ENCODE data around the gene DNAJC15. TPM values are rescaled to one million over a fixed set of nuclear protein-coding genes. Genes with fewer than 3 reads are reported as not detected.

Gene DNAJC15
- total RNA-seq, 1 donor from 2014 or later: 18.8 TPM

GRCh38 chr13:43111559-43112400 lies 88.4 kb downstream of the DNAJC15 start:
- intact Hi-C loops (cut with micrococcal nuclease): no loop called here
- peaks cover 5% of the 10 kb centered on the region for H3K27me3 Mint-ChIP-seq (ENCODE audit: low read depth)
- no peak overlapping the region for H3K4me3 Mint-ChIP-seq (ENCODE audit: low read depth)
- H3K4me1 Mint-ChIP-seq (ENCODE audit: low read depth): no peaks in the 10 kb centered on the region
- H3K9me3 Mint-ChIP-seq: no peaks in the 10 kb centered on the region
- H3K36me3 Mint-ChIP-seq (ENCODE audit: low read depth): peaks cover 7% of the 10 kb centered on the region
- DNase-seq (ENCODE audit: low spot score): no peak
- no peak overlapping the region for H3K27ac Mint-ChIP-seq

GRCh38 chr13:43113603-43114002 lies 90.2 kb downstream of the DNAJC15 start:
- no peak overlapping the region for H3K4me3 Mint-ChIP-seq (ENCODE audit: low read depth)
- no peaks in the 10 kb centered on the region for H3K4me1 Mint-ChIP-seq (ENCODE audit: low read depth)
- no peak overlapping the region for H3K27ac Mint-ChIP-seq
- intact Hi-C loops (cut with micrococcal nuclease): no loop called here
- peaks cover 8% of the 10 kb centered on the region for H3K27me3 Mint-ChIP-seq (ENCODE audit: low read depth)
- no peaks in the 10 kb centered on the region for H3K36me3 Mint-ChIP-seq (ENCODE audit: low read depth)
- no peak for DNase-seq (ENCODE audit: low spot score)
- H3K9me3 Mint-ChIP-seq: no peaks in the 10 kb centered on the region

- no peak overlapping the region for H3K4me3 Mint-ChIP-seq (ENCODE audit: low read depth)
- intact Hi-C loops (cut with micrococcal nuclease): no loop called here
- no peaks in the 10 kb centered on the region for H3K9me3 Mint-ChIP-seq
These were observed 91.1 kb downstream of the DNAJC15 start for GRCh38 chr13:43114504-43114903.

GRCh38 chr13:43115141-43115540 lies 91.8 kb downstream of the DNAJC15 start:
- Mint-ChIP-seq H3K27ac (no peak overlapping the region), H3K4me3 (ENCODE audit: low read depth) (no peak overlapping the region), H3K27me3 (ENCODE audit: low read depth) (peaks cover 9% of the 10 kb centered on the region), H3K4me1 (ENCODE audit: low read depth) (no peaks in the 10 kb centered on the region), H3K9me3 (no peaks in the 10 kb centered on the region), H3K36me3 (ENCODE audit: low read depth) (no peaks in the 10 kb centered on the region)
- intact Hi-C loops (cut with micrococcal nuclease): no loop called here
- DNase-seq (ENCODE audit: low spot score): no peak

More at GRCh38 chr13:43114504-43114903, 91.1 kb downstream of the DNAJC15 start:
- Mint-ChIP-seq H3K4me1 (ENCODE audit: low read depth) (no peaks in the 10 kb centered on the region), H3K27ac (no peak overlapping the region), H3K36me3 (ENCODE audit: low read depth) (no peaks in the 10 kb centered on the region), H3K27me3 (ENCODE audit: low read depth) (peaks cover 9% of the 10 kb centered on the region)
- no peak for DNase-seq (ENCODE audit: low spot score)

- H3K27ac Mint-ChIP-seq: no peak overlapping the region
- no peaks in the 10 kb centered on the region for H3K36me3 Mint-ChIP-seq (ENCODE audit: low read depth)
- H3K4me3 Mint-ChIP-seq (ENCODE audit: low read depth): no peak overlapping the region
These were observed 92.9 kb downstream of the DNAJC15 start for GRCh38 chr13:43116242-43116641.

GRCh38 chr13:43118521-43118920 lies 95.1 kb downstream of the DNAJC15 start:
- no peak for DNase-seq (ENCODE audit: low spot score)
- Mint-ChIP-seq H3K4me3 (ENCODE audit: low read depth) (no peak overlapping the region), H3K27me3 (ENCODE audit: low read depth) (peaks cover 4% of the 10 kb centered on the region), H3K27ac (no peak overlapping the region), H3K4me1 (ENCODE audit: low read depth) (no peaks in the 10 kb centered on the region), H3K36me3 (ENCODE audit: low read depth) (no peaks in the 10 kb centered on the region), H3K9me3 (no peaks in the 10 kb centered on the region)
- intact Hi-C loops (cut with micrococcal nuclease): no loop called here

More at GRCh38 chr13:43116242-43116641, 92.9 kb downstream of the DNAJC15 start:
- Mint-ChIP-seq H3K27me3 (ENCODE audit: low read depth) (peaks cover 9% of the 10 kb centered on the region), H3K4me1 (ENCODE audit: low read depth) (no peaks in the 10 kb centered on the region), H3K9me3 (no peaks in the 10 kb centered on the region)
- intact Hi-C loops (cut with micrococcal nuclease): no loop called here
- DNase-seq (ENCODE audit: low spot score): no peak

GRCh38 chr13:43119206-43119605 lies 95.8 kb downstream of the DNAJC15 start:
- Mint-ChIP-seq H3K4me3 (ENCODE audit: low read depth) (no peak overlapping the region), H3K27ac (no peak overlapping the region), H3K36me3 (ENCODE audit: low read depth) (no peaks in the 10 kb centered on the region), H3K4me1 (ENCODE audit: low read depth) (no peaks in the 10 kb centered on the region), H3K9me3 (no peaks in the 10 kb centered on the region), H3K27me3 (ENCODE audit: low read depth) (peaks cover 4% of the 10 kb centered on the region)
- no peak for DNase-seq (ENCODE audit: low spot score)
- intact Hi-C loops (cut with micrococcal nuclease): no loop called here

- intact Hi-C loops (cut with micrococcal nuclease): no loop called here
- no peak for DNase-seq (ENCODE audit: low spot score)
- Mint-ChIP-seq H3K27ac (no peak overlapping the region), H3K27me3 (ENCODE audit: low read depth) (peaks cover 9% of the 10 kb centered on the region), H3K4me3 (ENCODE audit: low read depth) (no peak overlapping the region), H3K9me3 (no peaks in the 10 kb centered on the region), H3K4me1 (ENCODE audit: low read depth) (peaks cover 5% of the 10 kb centered on the region), H3K36me3 (ENCODE audit: low read depth) (no peaks in the 10 kb centered on the region)
These were observed 99.4 kb downstream of the DNAJC15 start for GRCh38 chr13:43122791-43123190.

GRCh38 chr13:43123856-43124255 lies 100.5 kb downstream of the DNAJC15 start:
- no peak for DNase-seq (ENCODE audit: low spot score)
- H3K36me3 Mint-ChIP-seq (ENCODE audit: low read depth): no peaks in the 10 kb centered on the region
- intact Hi-C loops (cut with micrococcal nuclease): no loop called here
- no peaks in the 10 kb centered on the region for H3K9me3 Mint-ChIP-seq
- peaks cover 10% of the 10 kb centered on the region for H3K4me1 Mint-ChIP-seq (ENCODE audit: low read depth)
- peaks cover 7% of the 10 kb centered on the region for H3K27me3 Mint-ChIP-seq (ENCODE audit: low read depth)
- no peak overlapping the region for H3K27ac Mint-ChIP-seq
- no peak overlapping the region for H3K4me3 Mint-ChIP-seq (ENCODE audit: low read depth)

- intact Hi-C loops (cut with micrococcal nuclease): no loop called here
- Mint-ChIP-seq H3K36me3 (ENCODE audit: low read depth) (no peaks in the 10 kb centered on the region), H3K4me3 (ENCODE audit: low read depth) (no peak overlapping the region), H3K9me3 (no peaks in the 10 kb centered on the region), H3K27ac (no peak overlapping the region), H3K4me1 (ENCODE audit: low read depth) (peaks cover 10% of the 10 kb centered on the region), H3K27me3 (ENCODE audit: low read depth) (peaks cover 9% of the 10 kb centered on the region)
- DNase-seq (ENCODE audit: low spot score): no peak
These were observed 101.1 kb downstream of the DNAJC15 start for GRCh38 chr13:43124490-43124889.

- H3K9me3 Mint-ChIP-seq: no peaks in the 10 kb centered on the region
These were observed 103.0 kb downstream of the DNAJC15 start for GRCh38 chr13:43126420-43126819.

GRCh38 chr13:43127103-43127798 lies 103.9 kb downstream of the DNAJC15 start:
- Mint-ChIP-seq H3K27me3 (ENCODE audit: low read depth) (peaks cover 10% of the 10 kb centered on the region), H3K4me1 (ENCODE audit: low read depth) (peaks cover 10% of the 10 kb centered on the region), H3K36me3 (ENCODE audit: low read depth) (no peaks in the 10 kb centered on the region), H3K9me3 (no peaks in the 10 kb centered on the region), H3K27ac (no peak overlapping the region), H3K4me3 (ENCODE audit: low read depth) (no peak overlapping the region)
- intact Hi-C loops (cut with micrococcal nuclease): no loop called here
- DNase-seq (ENCODE audit: low spot score): no peak

More at GRCh38 chr13:43126420-43126819, 103.0 kb downstream of the DNAJC15 start:
- no peak for DNase-seq (ENCODE audit: low spot score)
- no peak overlapping the region for H3K4me3 Mint-ChIP-seq (ENCODE audit: low read depth)
- H3K27ac Mint-ChIP-seq: no peak overlapping the region
- H3K4me1 Mint-ChIP-seq (ENCODE audit: low read depth): peaks cover 10% of the 10 kb centered on the region
- H3K36me3 Mint-ChIP-seq (ENCODE audit: low read depth): no peaks in the 10 kb centered on the region
- intact Hi-C loops (cut with micrococcal nuclease): no loop called here
- peaks cover 9% of the 10 kb centered on the region for H3K27me3 Mint-ChIP-seq (ENCODE audit: low read depth)

- intact Hi-C loops (cut with micrococcal nuclease): no loop called here
- Mint-ChIP-seq H3K36me3 (ENCODE audit: low read depth) (no peaks in the 10 kb centered on the region), H3K4me3 (ENCODE audit: low read depth) (no peak overlapping the region), H3K9me3 (no peaks in the 10 kb centered on the region), H3K27ac (no peak overlapping the region), H3K4me1 (ENCODE audit: low read depth) (peaks cover 10% of the 10 kb centered on the region), H3K27me3 (ENCODE audit: low read depth) (peaks cover 11% of the 10 kb centered on the region)
- DNase-seq (ENCODE audit: low spot score): no peak
These were observed 104.4 kb downstream of the DNAJC15 start for GRCh38 chr13:43127827-43128226.

Data from activated T-helper 2 cell treated with anti-CD3 and anti-CD28 coated beads, Interferon-gamma antibody, Interleukin-2, Interleukin-4, amounts not matched to agents 10 μg/mL and 5 μg/mL and 100 μg/mL, durations not matched to agents 14 hours and 24 hours and 36 hours (primary cell).